ENCODE data around the gene CYFIP1. TPM values are rescaled to one million over a fixed set of nuclear protein-coding genes. Genes with fewer than 3 reads are reported as not detected.

CYFIP1 gene
- total and polyA plus RNA-seq, 9 of the 15 experiments (the other 6 are each of a cell fraction or from before 2014, with no cell fraction given): 3.8 to 59.8 (median 28.3) TPM

DNA sequence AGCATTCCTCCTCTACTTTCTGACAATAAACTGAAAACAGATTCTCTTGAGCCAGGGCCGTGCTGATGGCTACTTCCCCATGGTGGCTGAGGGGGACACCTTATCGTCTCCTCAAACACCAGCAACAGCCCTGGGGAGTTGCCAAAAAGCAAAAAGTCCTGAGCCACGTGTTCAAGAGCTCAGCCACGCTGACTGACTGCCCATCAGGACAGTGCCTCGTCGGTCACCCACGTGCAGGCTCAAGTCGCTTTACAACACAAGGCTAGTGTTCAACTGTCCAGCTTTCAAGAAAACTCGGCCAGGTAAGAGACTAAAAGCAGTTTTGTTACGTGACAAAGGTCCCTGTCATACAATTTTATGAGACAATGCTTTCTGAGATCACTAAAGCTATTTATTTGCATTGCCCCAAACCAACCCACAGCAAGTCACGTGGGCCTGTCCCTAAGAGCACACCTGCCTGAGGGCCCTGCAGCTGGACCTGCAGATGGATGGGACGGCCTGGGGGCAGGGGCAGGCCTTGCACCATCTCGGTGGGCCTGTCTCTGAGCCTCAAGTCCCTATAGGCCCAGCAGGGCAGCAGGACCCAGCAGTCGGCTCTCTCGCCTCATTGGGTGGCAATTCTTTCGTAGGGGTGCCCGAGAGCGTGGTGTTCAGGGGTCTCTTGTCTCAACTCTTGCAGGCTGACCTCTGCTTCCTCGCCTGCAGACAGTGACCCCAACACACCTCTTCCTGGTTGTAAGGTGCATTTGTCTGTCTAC is 99.0 kb downstream of the CYFIP1 start (continued):
- TF ChIP-seq NFIC (IDR thresholded peaks at IDR 0.05) (peak; percentile 48), ZNF124 (CRISPR knock-in tag; IDR thresholded peaks at IDR 0.05) (no peak), RBM14 (IDR thresholded peaks at IDR 0.05; ENCODE audit: borderline replicate concordance, insufficient read depth, low read depth, low read length) (no peak), CHCHD3 (CRISPR knock-in tag; IDR thresholded peaks at IDR 0.05) (no peak), ZBTB8A (IDR thresholded peaks at IDR 0.05; ENCODE audit: partially characterized antibody) (no peak)
- TF ChIP-seq, protein P1, sequence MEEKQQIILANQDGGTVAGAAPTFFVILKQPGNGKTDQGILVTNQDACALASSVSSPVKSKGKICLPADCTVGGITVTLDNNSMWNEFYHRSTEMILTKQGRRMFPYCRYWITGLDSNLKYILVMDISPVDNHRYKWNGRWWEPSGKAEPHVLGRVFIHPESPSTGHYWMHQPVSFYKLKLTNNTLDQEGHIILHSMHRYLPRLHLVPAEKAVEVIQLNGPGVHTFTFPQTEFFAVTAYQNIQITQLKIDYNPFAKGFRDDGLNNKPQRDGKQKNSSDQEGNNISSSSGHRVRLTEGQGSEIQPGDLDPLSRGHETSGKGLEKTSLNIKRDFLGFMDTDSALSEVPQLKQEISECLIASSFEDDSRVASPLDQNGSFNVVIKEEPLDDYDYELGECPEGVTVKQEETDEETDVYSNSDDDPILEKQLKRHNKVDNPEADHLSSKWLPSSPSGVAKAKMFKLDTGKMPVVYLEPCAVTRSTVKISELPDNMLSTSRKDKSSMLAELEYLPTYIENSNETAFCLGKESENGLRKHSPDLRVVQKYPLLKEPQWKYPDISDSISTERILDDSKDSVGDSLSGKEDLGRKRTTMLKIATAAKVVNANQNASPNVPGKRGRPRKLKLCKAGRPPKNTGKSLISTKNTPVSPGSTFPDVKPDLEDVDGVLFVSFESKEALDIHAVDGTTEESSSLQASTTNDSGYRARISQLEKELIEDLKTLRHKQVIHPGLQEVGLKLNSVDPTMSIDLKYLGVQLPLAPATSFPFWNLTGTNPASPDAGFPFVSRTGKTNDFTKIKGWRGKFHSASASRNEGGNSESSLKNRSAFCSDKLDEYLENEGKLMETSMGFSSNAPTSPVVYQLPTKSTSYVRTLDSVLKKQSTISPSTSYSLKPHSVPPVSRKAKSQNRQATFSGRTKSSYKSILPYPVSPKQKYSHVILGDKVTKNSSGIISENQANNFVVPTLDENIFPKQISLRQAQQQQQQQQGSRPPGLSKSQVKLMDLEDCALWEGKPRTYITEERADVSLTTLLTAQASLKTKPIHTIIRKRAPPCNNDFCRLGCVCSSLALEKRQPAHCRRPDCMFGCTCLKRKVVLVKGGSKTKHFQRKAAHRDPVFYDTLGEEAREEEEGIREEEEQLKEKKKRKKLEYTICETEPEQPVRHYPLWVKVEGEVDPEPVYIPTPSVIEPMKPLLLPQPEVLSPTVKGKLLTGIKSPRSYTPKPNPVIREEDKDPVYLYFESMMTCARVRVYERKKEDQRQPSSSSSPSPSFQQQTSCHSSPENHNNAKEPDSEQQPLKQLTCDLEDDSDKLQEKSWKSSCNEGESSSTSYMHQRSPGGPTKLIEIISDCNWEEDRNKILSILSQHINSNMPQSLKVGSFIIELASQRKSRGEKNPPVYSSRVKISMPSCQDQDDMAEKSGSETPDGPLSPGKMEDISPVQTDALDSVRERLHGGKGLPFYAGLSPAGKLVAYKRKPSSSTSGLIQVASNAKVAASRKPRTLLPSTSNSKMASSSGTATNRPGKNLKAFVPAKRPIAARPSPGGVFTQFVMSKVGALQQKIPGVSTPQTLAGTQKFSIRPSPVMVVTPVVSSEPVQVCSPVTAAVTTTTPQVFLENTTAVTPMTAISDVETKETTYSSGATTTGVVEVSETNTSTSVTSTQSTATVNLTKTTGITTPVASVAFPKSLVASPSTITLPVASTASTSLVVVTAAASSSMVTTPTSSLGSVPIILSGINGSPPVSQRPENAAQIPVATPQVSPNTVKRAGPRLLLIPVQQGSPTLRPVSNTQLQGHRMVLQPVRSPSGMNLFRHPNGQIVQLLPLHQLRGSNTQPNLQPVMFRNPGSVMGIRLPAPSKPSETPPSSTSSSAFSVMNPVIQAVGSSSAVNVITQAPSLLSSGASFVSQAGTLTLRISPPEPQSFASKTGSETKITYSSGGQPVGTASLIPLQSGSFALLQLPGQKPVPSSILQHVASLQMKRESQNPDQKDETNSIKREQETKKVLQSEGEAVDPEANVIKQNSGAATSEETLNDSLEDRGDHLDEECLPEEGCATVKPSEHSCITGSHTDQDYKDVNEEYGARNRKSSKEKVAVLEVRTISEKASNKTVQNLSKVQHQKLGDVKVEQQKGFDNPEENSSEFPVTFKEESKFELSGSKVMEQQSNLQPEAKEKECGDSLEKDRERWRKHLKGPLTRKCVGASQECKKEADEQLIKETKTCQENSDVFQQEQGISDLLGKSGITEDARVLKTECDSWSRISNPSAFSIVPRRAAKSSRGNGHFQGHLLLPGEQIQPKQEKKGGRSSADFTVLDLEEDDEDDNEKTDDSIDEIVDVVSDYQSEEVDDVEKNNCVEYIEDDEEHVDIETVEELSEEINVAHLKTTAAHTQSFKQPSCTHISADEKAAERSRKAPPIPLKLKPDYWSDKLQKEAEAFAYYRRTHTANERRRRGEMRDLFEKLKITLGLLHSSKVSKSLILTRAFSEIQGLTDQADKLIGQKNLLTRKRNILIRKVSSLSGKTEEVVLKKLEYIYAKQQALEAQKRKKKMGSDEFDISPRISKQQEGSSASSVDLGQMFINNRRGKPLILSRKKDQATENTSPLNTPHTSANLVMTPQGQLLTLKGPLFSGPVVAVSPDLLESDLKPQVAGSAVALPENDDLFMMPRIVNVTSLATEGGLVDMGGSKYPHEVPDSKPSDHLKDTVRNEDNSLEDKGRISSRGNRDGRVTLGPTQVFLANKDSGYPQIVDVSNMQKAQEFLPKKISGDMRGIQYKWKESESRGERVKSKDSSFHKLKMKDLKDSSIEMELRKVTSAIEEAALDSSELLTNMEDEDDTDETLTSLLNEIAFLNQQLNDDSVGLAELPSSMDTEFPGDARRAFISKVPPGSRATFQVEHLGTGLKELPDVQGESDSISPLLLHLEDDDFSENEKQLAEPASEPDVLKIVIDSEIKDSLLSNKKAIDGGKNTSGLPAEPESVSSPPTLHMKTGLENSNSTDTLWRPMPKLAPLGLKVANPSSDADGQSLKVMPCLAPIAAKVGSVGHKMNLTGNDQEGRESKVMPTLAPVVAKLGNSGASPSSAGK (IDR thresholded peaks at IDR 0.05): peak; percentile 69

Measured in K562 (cell line).